ENCODE measurements around the gene COBLL1. TPM values are rescaled to one million over a fixed set of nuclear protein-coding genes. Genes with fewer than 3 reads are reported as not detected.

The COBLL1 gene
- total RNA-seq, 4 donors from 2014 or later: 42.2 to 59.4 (median 45.2) TPM

- Histone ChIP-seq H3K36me3 (no peaks in the 10 kb centered on the region), H3K27ac (no peak overlapping the region), H3K4me3 (no peak overlapping the region), H3K9me3 (no peaks in the 10 kb centered on the region), H3K4me1 (no peaks in the 10 kb centered on the region), H3K27me3 (no peaks in the 10 kb centered on the region)
- DNase-seq: no peak
- no peak for TF ChIP-seq POLR2A (IDR thresholded peaks at IDR 0.05)
- no peak for TF ChIP-seq CTCF (IDR thresholded peaks at IDR 0.05)
These were observed 26.4 kb downstream of the COBLL1 start for GRCh38 chr2:164815071-164815793.

- no peaks in the 10 kb centered on the region for H3K4me1 ChIP-seq
- H3K4me3 ChIP-seq: no peak overlapping the region
- no peaks in the 10 kb centered on the region for H3K9me3 ChIP-seq
- DNase-seq: no peak
- H3K27me3 ChIP-seq: no peaks in the 10 kb centered on the region
- H3K27ac ChIP-seq: no peak overlapping the region
- TF ChIP-seq CTCF (IDR thresholded peaks at IDR 0.05) (no peak), POLR2A (IDR thresholded peaks at IDR 0.05) (no peak)
- H3K36me3 ChIP-seq: no peaks in the 10 kb centered on the region
These were observed 28.1 kb downstream of the COBLL1 start for GRCh38 chr2:164813535-164813934.

GRCh38 chr2:164812378-164812777 lies 29.2 kb downstream of the COBLL1 start:
- no peaks in the 10 kb centered on the region for H3K4me1 ChIP-seq
- DNase-seq: no peak
- H3K4me3 ChIP-seq: no peak overlapping the region
- H3K27ac ChIP-seq: no peak overlapping the region
- H3K36me3 ChIP-seq: no peaks in the 10 kb centered on the region
- no peaks in the 10 kb centered on the region for H3K9me3 ChIP-seq
- no peaks in the 10 kb centered on the region for H3K27me3 ChIP-seq
- TF ChIP-seq POLR2A (IDR thresholded peaks at IDR 0.05) (no peak), CTCF (IDR thresholded peaks at IDR 0.05) (no peak)

- TF ChIP-seq POLR2A (IDR thresholded peaks at IDR 0.05) (no peak), CTCF (IDR thresholded peaks at IDR 0.05) (no peak)
- H3K4me1 ChIP-seq: no peaks in the 10 kb centered on the region
- no peak overlapping the region for H3K4me3 ChIP-seq
- H3K27ac ChIP-seq: no peak overlapping the region
- H3K27me3 ChIP-seq: no peaks in the 10 kb centered on the region
- H3K9me3 ChIP-seq: no peaks in the 10 kb centered on the region
- H3K36me3 ChIP-seq: no peaks in the 10 kb centered on the region
- no peak for DNase-seq
These were observed 29.8 kb downstream of the COBLL1 start for GRCh38 chr2:164811819-164812218.

GRCh38 chr2:164810843-164811242 lies 30.8 kb downstream of the COBLL1 start:
- no peaks in the 10 kb centered on the region for H3K4me1 ChIP-seq
- no peaks in the 10 kb centered on the region for H3K36me3 ChIP-seq
- TF ChIP-seq POLR2A (IDR thresholded peaks at IDR 0.05) (no peak), CTCF (IDR thresholded peaks at IDR 0.05) (no peak)
- no peak overlapping the region for H3K4me3 ChIP-seq
- H3K27me3 ChIP-seq: no peaks in the 10 kb centered on the region
- DNase-seq: no peak
- no peak overlapping the region for H3K27ac ChIP-seq
- no peaks in the 10 kb centered on the region for H3K9me3 ChIP-seq
